Mucosa of stomach (tissue), 1 donor: Measurements from ENCODE around the gene ULK1.

Experiments used
- H3K27me3 ChIP-seq: one replicate; pipeline ENCODE4 v1.7.0; 2013; ENCODE audit warnings: mild to moderate bottlenecking, low read length; ENCODE audit not compliant: control insufficient read depth, insufficient read depth
- H3K36me3 ChIP-seq: one replicate; pipeline ENCODE4 v1.7.0; 2013; ENCODE audit warnings: low read length; ENCODE audit not compliant: control insufficient read depth, insufficient read depth
- H3K4me1 ChIP-seq: one replicate; pipeline ENCODE4 v1.7.0; 2013; ENCODE audit warnings: mild to moderate bottlenecking, low read length; ENCODE audit not compliant: control insufficient read depth, insufficient read depth
- H3K4me3 ChIP-seq: one replicate; pipeline ENCODE4 v1.7.0; 2013; ENCODE audit warnings: low read length
- H3K9ac ChIP-seq: one replicate; pipeline ENCODE4 v1.7.0; 2013; ENCODE audit warnings: mild to moderate bottlenecking, low read length, moderate library complexity
- H3K9me3 ChIP-seq: one replicate; pipeline ENCODE4 v1.7.0; 2013; ENCODE audit warnings: mild to moderate bottlenecking, low read length, moderate library complexity; ENCODE audit not compliant: control insufficient read depth
- donor health status: Pancreatic carcinoma.

Gene ULK1

DNA sequence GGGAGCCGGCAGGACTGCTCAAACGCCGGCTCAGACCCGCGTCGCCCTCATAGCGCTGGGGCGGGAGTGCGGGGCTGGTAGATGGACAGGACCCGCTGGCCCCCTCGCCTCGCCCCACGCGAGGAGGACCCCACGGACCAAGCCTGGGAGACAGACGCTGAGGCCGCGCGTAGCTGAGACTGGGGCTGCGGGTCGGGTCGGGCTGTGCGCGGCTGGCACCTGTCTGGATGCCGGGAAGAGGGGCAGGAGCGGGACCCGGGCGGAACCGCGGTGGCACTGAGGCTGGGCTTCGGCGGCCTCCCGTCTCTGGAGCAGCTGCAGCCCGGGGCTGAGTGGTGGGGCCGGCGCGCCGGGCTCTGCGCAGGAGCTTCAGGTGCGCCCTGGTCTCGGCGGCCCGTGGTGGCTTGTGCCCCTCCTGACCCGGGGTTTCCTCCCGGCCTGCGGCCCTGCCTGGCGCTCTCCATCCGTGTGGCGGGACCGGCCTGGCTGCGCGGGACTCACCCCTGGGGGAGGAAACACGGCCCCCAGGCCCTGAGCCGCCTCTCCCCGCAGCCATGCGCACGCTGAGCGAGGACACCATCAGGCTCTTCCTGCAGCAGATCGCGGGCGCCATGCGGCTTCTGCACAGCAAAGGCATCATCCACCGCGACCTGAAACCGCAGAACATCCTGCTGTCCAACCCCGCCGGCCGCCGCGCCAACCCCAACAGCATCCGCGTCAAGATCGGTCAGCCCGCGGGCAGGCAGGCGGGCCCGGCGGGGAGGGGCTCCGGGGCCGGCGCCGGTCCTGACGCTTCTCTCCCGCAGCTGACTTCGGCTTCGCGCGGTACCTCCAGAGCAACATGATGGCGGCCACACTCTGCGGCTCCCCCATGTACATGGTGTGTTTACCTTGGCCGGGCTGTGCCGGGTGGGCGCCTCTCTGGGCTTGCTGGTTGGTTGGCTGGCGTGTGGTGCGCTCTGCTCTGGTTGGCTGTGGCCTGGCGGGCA lies 14.0 kb downstream of the ULK1 start:
- Histone ChIP-seq H3K9me3 (no peaks in the 10 kb centered on the region), H3K4me1 (no peaks in the 10 kb centered on the region), H3K27me3 (no peaks in the 10 kb centered on the region), H3K36me3 (no peaks in the 10 kb centered on the region), H3K4me3 (no peak overlapping the region), H3K9ac (no peak overlapping the region)

DNA sequence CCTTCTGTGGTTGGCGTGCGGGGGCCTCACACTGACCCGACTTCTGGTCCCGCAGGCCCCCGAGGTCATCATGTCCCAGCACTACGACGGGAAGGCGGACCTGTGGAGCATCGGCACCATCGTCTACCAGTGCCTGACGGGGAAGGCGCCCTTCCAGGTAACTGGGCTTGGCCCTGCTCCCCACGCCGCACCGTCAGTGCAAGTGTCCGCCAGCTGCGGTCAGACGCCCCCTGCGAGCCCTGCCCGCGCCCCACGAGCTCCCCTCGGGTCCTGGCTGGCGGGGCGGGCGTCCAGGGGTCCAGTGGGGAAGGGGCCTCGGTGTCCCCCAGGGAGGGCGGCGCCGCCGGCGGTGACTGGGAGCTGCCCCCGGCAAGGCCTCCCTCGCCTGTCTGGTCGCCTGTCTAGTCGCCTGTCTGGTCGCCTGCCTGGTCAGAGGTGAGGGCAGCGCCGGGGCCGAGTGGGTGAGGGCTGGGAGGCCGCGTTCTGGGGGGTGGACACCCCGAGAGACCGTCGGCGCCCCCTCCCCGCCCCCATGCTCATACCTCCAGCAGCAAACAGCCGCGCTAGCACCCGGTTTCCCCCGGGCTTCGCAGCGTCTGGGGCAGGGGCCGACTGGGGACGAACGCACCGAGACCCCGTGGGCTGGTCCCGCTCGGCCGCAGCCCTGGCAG lies 14.8 kb downstream of the ULK1 start:
- Histone ChIP-seq H3K4me1 (no peaks in the 10 kb centered on the region), H3K9ac (no peak overlapping the region), H3K27me3 (no peaks in the 10 kb centered on the region), H3K9me3 (no peaks in the 10 kb centered on the region), H3K36me3 (no peaks in the 10 kb centered on the region), H3K4me3 (no peak overlapping the region)

DNA sequence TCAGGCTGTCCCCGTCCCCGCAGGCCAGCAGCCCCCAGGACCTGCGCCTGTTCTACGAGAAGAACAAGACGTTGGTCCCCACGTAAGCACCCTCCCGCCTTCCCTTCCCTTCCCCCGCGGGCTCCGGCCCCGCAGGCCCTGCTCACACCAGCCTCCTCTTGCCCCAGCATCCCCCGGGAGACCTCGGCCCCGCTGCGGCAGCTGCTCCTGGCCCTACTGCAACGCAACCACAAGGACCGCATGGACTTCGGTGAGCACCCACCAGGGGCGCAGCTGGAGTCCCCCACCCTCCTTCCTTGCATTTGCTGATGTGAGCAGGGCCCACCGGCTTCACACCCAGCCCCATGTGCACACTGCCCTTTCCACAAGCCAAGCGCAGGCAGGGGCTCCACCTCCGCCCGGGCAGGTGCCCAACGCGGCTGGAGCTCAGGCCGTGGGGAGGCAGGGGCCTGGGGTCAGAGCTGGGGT lies 15.4 kb downstream of the ULK1 start:
- no peaks in the 10 kb centered on the region for H3K36me3 ChIP-seq

GRCh38 chr12:131910302-131911027 lies 16.0 kb downstream of the ULK1 start:
- no peaks in the 10 kb centered on the region for H3K27me3 ChIP-seq
- no peaks in the 10 kb centered on the region for H3K4me1 ChIP-seq
- no peaks in the 10 kb centered on the region for H3K36me3 ChIP-seq
- no peak overlapping the region for H3K9ac ChIP-seq
- no peaks in the 10 kb centered on the region for H3K9me3 ChIP-seq
- no peak overlapping the region for H3K4me3 ChIP-seq

More for the DNA sequence above, 15.4 kb downstream of the ULK1 start:
- Histone ChIP-seq H3K9ac (no peak overlapping the region), H3K4me3 (no peak overlapping the region), H3K27me3 (no peaks in the 10 kb centered on the region), H3K4me1 (no peaks in the 10 kb centered on the region), H3K9me3 (no peaks in the 10 kb centered on the region)

GRCh38 chr12:131911028-131911650 lies 16.7 kb downstream of the ULK1 start:
- H3K36me3 ChIP-seq = no peaks in the 10 kb centered on the region

GRCh38 chr12:131911851-131912477 lies 17.5 kb downstream of the ULK1 start:
- Histone ChIP-seq H3K36me3 (no peaks in the 10 kb centered on the region), H3K4me1 (no peaks in the 10 kb centered on the region), H3K9ac (no peak overlapping the region), H3K27me3 (no peaks in the 10 kb centered on the region), H3K9me3 (no peaks in the 10 kb centered on the region), H3K4me3 (no peak overlapping the region)

More at GRCh38 chr12:131911028-131911650, 16.7 kb downstream of the ULK1 start:
- Histone ChIP-seq H3K4me3 (no peak overlapping the region), H3K9me3 (no peaks in the 10 kb centered on the region), H3K9ac (no peak overlapping the region), H3K4me1 (no peaks in the 10 kb centered on the region), H3K27me3 (no peaks in the 10 kb centered on the region)

DNA sequence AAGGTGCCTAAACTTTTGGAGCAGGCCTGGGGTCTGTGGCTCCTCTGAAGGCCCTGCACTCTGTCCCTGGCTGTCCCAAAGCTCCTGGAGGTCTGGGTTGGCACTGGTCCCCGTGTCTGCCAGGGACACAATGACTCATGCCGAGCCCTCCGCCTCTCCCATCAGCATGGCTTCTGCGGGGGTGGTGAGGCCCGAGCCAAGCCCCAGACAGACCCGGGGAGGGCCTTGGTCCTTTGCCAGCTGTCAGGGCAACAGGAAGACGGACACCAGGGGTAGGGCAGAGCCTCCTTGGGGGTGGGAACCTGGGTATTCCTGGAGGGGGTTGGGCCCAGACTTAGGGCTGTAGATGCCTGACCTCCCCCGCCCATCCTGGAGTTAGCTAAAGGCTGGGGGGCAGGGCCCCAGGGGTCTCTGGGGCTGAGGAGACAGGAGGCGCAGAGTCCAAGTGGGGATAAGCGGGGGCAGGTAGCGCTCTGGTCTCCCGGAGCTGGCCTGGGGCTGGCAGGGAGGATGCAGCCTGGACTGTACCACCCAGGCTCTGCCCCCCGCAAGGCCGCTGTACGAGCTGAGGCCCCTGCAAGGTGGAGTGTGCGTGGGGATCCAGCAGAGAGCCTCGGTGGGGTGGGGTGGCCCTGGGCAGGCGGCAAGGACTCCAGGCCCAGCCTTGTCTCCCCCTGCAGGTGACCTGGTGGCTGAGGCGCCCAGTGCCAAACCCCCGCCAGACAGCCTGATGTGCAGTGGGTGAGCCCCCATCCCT lies 18.3 kb downstream of the ULK1 start:
- H3K27me3 ChIP-seq = no peaks in the 10 kb centered on the region
- no peak overlapping the region for H3K9ac ChIP-seq
- no peaks in the 10 kb centered on the region for H3K4me1 ChIP-seq
- H3K36me3 ChIP-seq = no peaks in the 10 kb centered on the region
- H3K9me3 ChIP-seq = no peaks in the 10 kb centered on the region
- H3K4me3 ChIP-seq = no peak overlapping the region

- H3K27me3 ChIP-seq = no peaks in the 10 kb centered on the region
- H3K9ac ChIP-seq = no peak overlapping the region
- no peaks in the 10 kb centered on the region for H3K4me1 ChIP-seq
- no peaks in the 10 kb centered on the region for H3K36me3 ChIP-seq
- no peak overlapping the region for H3K4me3 ChIP-seq
- H3K9me3 ChIP-seq = no peaks in the 10 kb centered on the region
These were observed 19.2 kb downstream of the ULK1 start for GRCh38 chr12:131913666-131914065.

DNA sequence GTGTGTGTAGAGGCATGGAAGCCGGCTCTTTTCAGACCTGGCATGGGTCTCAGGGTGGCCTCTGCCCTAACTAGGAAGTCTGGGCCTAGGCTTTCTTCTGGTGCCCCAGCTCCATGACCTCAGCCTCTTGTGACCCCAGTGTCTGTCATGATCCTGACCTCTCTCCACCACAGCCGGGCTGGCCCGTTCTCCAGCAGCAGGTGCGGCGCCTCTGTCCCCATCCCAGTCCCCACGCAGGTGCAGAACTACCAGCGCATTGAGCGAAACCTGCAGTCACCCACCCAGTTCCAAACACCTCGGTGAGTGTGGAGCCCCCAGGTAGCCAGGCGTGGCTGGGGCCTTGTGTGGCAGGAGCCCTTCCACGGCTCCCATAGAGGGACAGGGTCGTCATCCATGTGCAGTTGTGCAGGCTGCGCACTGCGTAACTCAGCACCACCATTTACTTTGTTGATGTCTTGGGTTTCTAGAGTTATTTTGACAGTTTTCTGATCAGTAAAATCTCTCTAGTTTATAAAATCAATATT lies 19.8 kb downstream of the ULK1 start:
- Histone ChIP-seq H3K9me3 (no peaks in the 10 kb centered on the region), H3K4me1 (no peaks in the 10 kb centered on the region), H3K36me3 (no peaks in the 10 kb centered on the region), H3K4me3 (no peak overlapping the region), H3K9ac (no peak overlapping the region), H3K27me3 (no peaks in the 10 kb centered on the region)

GRCh38 chr12:131915000-131915689 lies 20.7 kb downstream of the ULK1 start:
- H3K36me3 ChIP-seq = no peaks in the 10 kb centered on the region
- H3K4me3 ChIP-seq = no peak overlapping the region
- H3K9ac ChIP-seq = no peak overlapping the region
- H3K4me1 ChIP-seq = no peaks in the 10 kb centered on the region
- H3K9me3 ChIP-seq = no peaks in the 10 kb centered on the region
- H3K27me3 ChIP-seq = no peaks in the 10 kb centered on the region
